Measurements from ENCODE around the gene MSMP. TPM values are rescaled to one million over a fixed set of nuclear protein-coding genes. Genes with fewer than 3 reads are reported as not detected.

MSMP gene
- total RNA-seq, 1 experiment from 2014 or later = 2.1 TPM

GRCh38 chr9:35790025-35790384, 35.9 kb upstream of the MSMP start (continued):
- TF ChIP-seq SMAD4 (CRISPR knock-in tag; IDR thresholded peaks at IDR 0.05) (no peak), SMAD3 (CRISPR knock-in tag; IDR thresholded peaks at IDR 0.05; ENCODE audit: borderline replicate concordance) (no peak), SOX15 (CRISPR knock-in tag; IDR thresholded peaks at IDR 0.05) (no peak), GTF2I (CRISPR knock-in tag; conservative IDR thresholded peaks at IDR 0.05) (no peak), ZNF416 (CRISPR knock-in tag; IDR thresholded peaks at IDR 0.05) (no peak), ATF2 (CRISPR knock-in tag; IDR thresholded peaks at IDR 0.05; ENCODE audit: borderline replicate concordance, low read depth) (no peak), ZNF263 (CRISPR knock-in tag; IDR thresholded peaks at IDR 0.05; ENCODE audit: low read depth) (no peak), ERG (CRISPR knock-in tag; IDR thresholded peaks at IDR 0.05) (no peak), ZNF281 (CRISPR knock-in tag; IDR thresholded peaks at IDR 0.05) (no peak), MYBL2 (CRISPR knock-in tag; IDR thresholded peaks at IDR 0.05) (no peak), IRF1 (CRISPR knock-in tag; IDR thresholded peaks at IDR 0.05) (no peak)

- POLR2A ChIA-PET = interaction anchor here (0.6 to 1.4 kb wide), 4 partner anchors 25 to 210 kb away, joined by 3 to 9 read pairs (median 4); partner anchors contain the start of genes FAM221B, HINT2 and TMEM8B
- no peak for TF ChIP-seq OVOL2 (CRISPR knock-in tag; IDR thresholded peaks at IDR 0.05; ENCODE audit: borderline replicate concordance)
- TF ChIP-seq KAT7 (CRISPR knock-in tag; IDR thresholded peaks at IDR 0.05; ENCODE audit: borderline replicate concordance) = no peak
- TF ChIP-seq NR1H2 (CRISPR knock-in tag; IDR thresholded peaks at IDR 0.05) = no peak
- TF ChIP-seq IRF1 (CRISPR knock-in tag; IDR thresholded peaks at IDR 0.05) = no peak
- TF ChIP-seq RORB (CRISPR knock-in tag; IDR thresholded peaks at IDR 0.05) = no peak
- no peak for TF ChIP-seq STAT6 (CRISPR knock-in tag; conservative IDR thresholded peaks at IDR 0.05; ENCODE audit: low read depth)
- TF ChIP-seq FOXP1 (CRISPR knock-in tag; IDR thresholded peaks at IDR 0.05; ENCODE audit: borderline replicate concordance) = no peak
- no peak for TF ChIP-seq ZBTB21 (CRISPR knock-in tag; IDR thresholded peaks at IDR 0.05; ENCODE audit: borderline replicate concordance)
- TF ChIP-seq HMGA2 (CRISPR knock-in tag; IDR thresholded peaks at IDR 0.05) = no peak
- TF ChIP-seq FOXK1 (CRISPR knock-in tag; IDR thresholded peaks at IDR 0.05) = no peak
- TF ChIP-seq IRF2 (CRISPR knock-in tag; IDR thresholded peaks at IDR 0.05; ENCODE audit: borderline replicate concordance, low read depth) = no peak
- no peak for TF ChIP-seq AFF4 (CRISPR knock-in tag; IDR thresholded peaks at IDR 0.05; ENCODE audit: borderline replicate concordance)
Measured at GRCh38 chr9:35789541-35789940, 35.5 kb upstream of the MSMP start.

More at GRCh38 chr9:35789541-35789940, 35.5 kb upstream of the MSMP start:
- Mint-ChIP-seq H3K27ac (no peak overlapping the region), H3K4me3 (no peak overlapping the region), H3K9me3 (no peaks in the 10 kb centered on the region), H3K36me3 (peaks cover 12% of the 10 kb centered on the region; the same call in 1 of the 2 replicates), H3K4me1 (peaks cover 11% of the 10 kb centered on the region), H3K27me3 (ENCODE audit: low read depth) (peaks cover 3% of the 10 kb centered on the region; the same call in 1 of the 2 replicates)
- CTCF ChIA-PET = interaction anchor here (0.6 to 5.9 kb wide), 55 partner anchors 8 to 247 kb away, joined by 3 to 143 read pairs (median 7); partner anchors contain the start of genes ARHGEF39, CREB3, FAM221B and GBA2
- no peak for DNase-seq (ENCODE audit: low spot score)
- ATAC-seq = no peak

All from WTC11 (cell line).